ENCODE data around the gene HMGCR.
"Not testable (repeated sequence)": the region's sequence is repeated elsewhere in the genome, so short reads cannot be mapped to it uniquely, and the experiment has no call there.

The HMGCR gene

DNA sequence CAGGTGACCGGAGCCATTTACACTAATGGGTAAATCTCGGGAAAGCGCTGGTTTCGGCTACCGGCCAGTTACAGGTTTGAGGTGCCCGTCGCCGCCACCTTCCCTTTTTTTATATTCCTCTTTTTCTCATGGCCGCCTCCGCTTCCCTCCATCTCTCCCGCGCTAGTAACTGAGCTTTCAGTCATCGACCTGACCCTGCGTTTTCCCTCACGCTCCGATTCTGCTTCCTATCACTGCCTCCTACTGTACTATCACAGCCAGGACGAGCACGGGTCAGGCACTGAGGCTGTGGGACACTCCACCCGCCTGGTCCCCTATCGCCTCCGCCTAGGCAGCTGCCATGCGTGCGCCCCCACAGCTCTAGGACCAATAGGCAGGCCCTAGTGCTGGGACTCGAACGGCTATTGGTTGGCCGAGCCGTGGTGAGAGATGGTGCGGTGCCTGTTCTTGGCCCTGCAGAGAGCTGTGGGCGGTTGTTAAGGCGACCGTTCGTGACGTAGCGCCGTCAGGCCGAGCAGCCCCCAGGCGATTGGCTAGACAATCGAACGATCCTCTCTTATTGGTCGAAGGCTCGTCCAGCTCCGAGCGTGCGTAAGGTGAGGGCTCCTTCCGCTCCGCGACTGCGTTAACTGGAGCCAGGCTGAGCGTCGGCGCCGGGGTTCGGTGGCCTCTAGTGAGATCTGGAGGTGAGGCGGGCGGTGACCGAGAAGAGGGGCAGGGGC is at the start of gene HMGCR:
TSS of gene HMGCR (plus strand) at position 606 of the 722 bp plus-strand sequence. CDS start 5,386 bp downstream, outside the sequence.
- DNase-seq (peak; percentile 95 to 99), ATAC-seq (peak; percentile 98)
- Mint-ChIP-seq H3K9me3 (no peaks in the 10 kb centered on the region), H3K4me1 (peaks cover 38% of the 10 kb centered on the region), H3K27ac (peak within 1 kb of the TSS in 1 of 2 donors; percentile 21), H3K27me3 (no peaks in the 10 kb centered on the region), H3K4me3 (no peak within 1 kb of the TSS)

DNA sequence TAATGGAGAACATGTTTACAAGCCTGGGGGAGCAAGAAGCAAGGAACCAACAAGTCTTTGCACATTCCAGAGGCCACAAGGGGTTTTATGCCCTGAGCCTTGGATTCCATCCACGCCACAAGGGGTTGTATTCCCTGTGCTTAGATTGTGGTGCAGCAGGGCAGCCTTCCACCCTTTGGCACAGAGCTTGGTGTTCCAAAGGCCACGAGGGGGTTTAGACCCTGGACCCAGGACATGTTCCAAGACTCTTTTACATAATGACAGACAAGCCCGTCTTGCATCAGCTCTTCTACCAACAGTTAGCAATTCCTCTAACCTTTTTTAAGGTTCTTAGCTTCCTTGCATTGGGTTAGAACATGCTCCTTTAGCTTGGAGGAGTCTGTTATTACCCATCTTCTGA is 45.2 kb upstream of the HMGCR start:
- H3K27ac Mint-ChIP-seq, DNase-seq, H3K27me3 Mint-ChIP-seq, H3K4me3 Mint-ChIP-seq, H3K4me1 Mint-ChIP-seq, ATAC-seq: not testable (repeated sequence)
- peaks cover 8 to 14% of the 10 kb centered on the region in 2 donors for H3K9me3 Mint-ChIP-seq

DNA sequence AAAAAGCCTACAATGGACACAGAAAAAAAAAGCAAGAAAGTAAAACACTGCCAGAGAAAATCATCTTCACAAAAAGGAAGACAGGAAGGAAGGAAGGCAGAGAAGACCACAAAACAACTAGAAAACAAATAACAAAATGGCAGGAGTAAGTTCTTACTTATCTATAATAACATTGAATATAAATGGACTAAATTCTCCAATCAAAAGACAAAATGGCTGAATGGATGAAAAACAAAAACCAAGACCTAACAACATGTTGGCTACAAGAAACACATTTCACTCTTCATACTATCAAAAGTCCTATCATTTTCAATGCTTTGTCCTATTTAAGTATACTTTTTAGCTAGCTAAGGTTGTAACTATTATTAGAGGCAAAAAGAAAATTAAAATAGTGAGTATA is 36.9 kb upstream of the HMGCR start:
- DNase-seq (no peak), ATAC-seq (no peak)
- Mint-ChIP-seq H3K9me3 (peaks cover 9% of the 10 kb centered on the region in 2 donors), H3K27me3 (no peaks in the 10 kb centered on the region), H3K4me1 (no peaks in the 10 kb centered on the region), H3K4me3 (no peak overlapping the region), H3K27ac (no peak overlapping the region)

DNA sequence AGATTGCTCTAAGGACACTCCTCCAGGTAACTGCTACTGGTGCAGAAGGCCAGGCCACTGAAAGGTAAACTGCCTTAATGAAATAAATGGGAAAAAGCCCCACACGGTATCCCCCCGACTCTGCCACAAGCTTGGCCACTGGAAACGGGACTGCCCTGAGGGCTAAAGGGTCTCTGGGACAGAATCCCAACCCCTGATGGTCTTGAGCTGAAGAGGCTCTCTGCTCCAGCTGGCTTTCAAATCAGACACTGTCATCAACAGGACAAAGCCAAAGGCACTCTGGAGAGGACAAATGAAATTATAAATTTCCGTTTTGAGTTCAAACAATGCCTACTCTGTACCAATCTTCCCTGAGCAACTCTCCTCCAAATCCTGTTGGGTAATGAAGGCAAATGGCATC is 33.6 kb upstream of the HMGCR start:
- no peaks in the 10 kb centered on the region for H3K4me1 Mint-ChIP-seq
- H3K4me3 Mint-ChIP-seq = no peak overlapping the region
- H3K27me3 Mint-ChIP-seq = no peaks in the 10 kb centered on the region
- H3K9me3 Mint-ChIP-seq = peaks cover 9% of the 10 kb centered on the region in 2 donors
- ATAC-seq (no peak), DNase-seq (no peak)
- H3K27ac Mint-ChIP-seq = no peak overlapping the region

DNA sequence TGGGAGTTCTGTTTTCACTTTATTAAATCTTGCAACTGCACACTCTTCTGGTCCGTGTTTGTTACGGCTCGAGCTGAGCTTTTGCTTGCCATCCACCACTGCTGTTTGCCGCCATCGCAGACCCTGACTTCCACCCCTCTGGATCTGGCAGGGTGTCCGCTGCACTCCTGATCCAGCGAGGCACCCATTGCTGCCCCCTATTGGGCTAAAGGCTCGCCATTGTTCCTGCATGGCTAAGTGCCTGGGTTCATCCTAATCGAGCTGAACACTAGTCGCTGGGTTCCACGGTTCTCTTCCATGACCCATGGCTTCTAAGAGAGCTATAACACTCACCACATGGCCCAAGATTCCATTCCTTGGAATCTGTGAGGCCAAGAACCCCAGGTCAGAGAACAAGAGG is 32.5 kb upstream of the HMGCR start:
- not testable (repeated sequence) for DNase-seq, H3K9me3 Mint-ChIP-seq, H3K27me3 Mint-ChIP-seq, H3K27ac Mint-ChIP-seq, H3K4me3 Mint-ChIP-seq, H3K4me1 Mint-ChIP-seq, ATAC-seq

DNA sequence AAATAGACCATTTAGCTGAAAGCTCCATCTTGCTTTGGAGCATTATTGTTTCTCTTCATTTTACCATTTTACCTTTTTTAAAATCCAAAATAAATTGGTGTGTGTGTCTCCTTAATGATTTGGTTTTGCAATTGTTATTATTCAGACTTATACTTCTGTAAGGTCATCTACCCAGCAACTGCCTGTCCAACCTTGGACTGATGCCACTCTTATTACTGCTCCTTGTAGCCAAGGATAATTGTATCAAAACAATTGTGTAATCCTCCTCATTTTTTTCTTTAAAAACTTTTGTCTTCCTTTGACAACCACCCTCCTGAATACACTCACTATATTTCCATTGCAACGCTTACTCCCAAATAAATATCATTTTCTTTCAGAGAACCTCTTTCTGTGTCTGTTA is 30.3 kb upstream of the HMGCR start:
- no peak for ATAC-seq
- Mint-ChIP-seq H3K27ac (no peak overlapping the region), H3K9me3 (no peaks in the 10 kb centered on the region), H3K4me3 (no peak overlapping the region), H3K27me3 (no peaks in the 10 kb centered on the region), H3K4me1 (no peaks in the 10 kb centered on the region)
- DNase-seq = no peak

GRCh38 chr5:75310212-75310611 is 26.8 kb upstream of the HMGCR start:
- Mint-ChIP-seq H3K4me1 (no peaks in the 10 kb centered on the region), H3K27ac (no peak overlapping the region), H3K4me3 (no peak overlapping the region), H3K9me3 (no peaks in the 10 kb centered on the region), H3K27me3 (no peaks in the 10 kb centered on the region)
- no peak for DNase-seq
- no peak for ATAC-seq

DNA sequence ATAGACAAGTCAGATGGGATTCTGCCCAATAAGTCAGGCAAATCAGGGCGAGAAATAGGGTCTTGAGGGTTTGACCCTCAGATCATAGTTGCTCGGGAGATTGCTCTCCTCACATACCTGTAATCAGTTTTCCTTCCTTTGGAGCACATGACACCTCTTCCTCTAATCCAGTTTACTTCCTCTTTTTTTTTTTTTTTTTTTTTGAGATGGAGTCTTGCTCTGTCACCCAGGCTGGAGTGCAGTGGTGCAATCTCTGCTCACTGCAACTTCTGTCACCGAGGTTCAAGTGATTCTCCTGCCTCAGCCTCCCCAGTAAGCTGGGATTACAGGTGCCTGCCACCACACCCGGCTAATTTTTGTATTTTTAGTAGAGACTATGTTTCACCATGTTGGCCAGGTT is 17.9 kb upstream of the HMGCR start:
- H3K27ac Mint-ChIP-seq, H3K4me3 Mint-ChIP-seq, H3K9me3 Mint-ChIP-seq, DNase-seq, ATAC-seq, H3K4me1 Mint-ChIP-seq, H3K27me3 Mint-ChIP-seq: not testable (repeated sequence)

- Mint-ChIP-seq H3K4me3 (no peak overlapping the region), H3K9me3 (no peaks in the 10 kb centered on the region), H3K4me1 (peaks cover 5% of the 10 kb centered on the region), H3K27ac (peak overlapping the region in 1 of 2 donors; percentile 27), H3K27me3 (no peaks in the 10 kb centered on the region)
- ATAC-seq = no peak
- no peak for DNase-seq
Observed at GRCh38 chr5:75319638-75320037, 17.4 kb upstream of the HMGCR start.

DNA sequence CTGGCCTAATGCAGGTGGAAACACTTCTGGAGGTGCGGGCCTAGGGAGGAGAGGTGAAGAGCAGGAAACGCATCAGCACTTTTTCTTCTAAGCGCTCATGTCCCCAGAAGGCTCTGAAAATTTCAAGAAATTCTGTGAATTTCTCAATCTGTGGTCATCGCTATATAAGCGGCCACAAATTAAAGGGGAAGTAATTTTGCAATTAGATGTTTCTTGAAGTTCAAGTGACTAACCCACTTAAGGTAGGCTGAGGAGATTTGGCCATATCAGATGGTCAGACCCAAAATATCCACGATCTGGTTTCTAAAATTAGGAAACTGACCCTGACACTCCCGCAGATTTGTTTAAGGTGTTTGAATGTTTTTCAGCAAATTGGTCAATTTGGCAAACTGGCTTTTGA is 16.6 kb upstream of the HMGCR start:
- H3K27ac Mint-ChIP-seq = no peak overlapping the region
- ATAC-seq (no peak), DNase-seq (no peak)
- H3K9me3 Mint-ChIP-seq = no peaks in the 10 kb centered on the region
- peaks cover 13% of the 10 kb centered on the region for H3K4me1 Mint-ChIP-seq
- H3K4me3 Mint-ChIP-seq = no peak overlapping the region
- H3K27me3 Mint-ChIP-seq = no peaks in the 10 kb centered on the region

DNA sequence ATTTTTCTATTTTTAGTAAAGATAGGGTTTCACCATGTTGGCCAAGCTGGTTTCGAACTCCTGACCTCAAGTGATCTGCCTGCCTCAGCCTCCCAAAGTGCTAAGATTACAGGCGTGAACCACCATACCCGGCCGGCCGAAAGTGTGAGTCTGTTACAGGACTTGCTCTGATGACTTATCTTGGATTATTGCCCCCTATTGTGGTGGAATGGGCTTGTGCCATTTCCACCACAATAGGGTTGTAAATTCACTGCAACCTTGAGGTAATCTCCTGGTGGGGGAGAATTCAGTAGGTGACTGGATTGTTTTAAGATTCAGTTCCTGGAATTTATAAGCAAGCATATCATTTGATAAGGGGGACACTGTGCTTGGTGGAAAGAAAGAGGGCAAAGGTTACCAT is 15.0 kb upstream of the HMGCR start:
- no peak overlapping the region for H3K4me3 Mint-ChIP-seq
- no peaks in the 10 kb centered on the region for H3K27me3 Mint-ChIP-seq

GRCh38 chr5:75324791-75325190 is 12.2 kb upstream of the HMGCR start:
- peak; percentile 90 for ATAC-seq
- Mint-ChIP-seq H3K27me3 (peaks cover 2% of the 10 kb centered on the region), H3K4me3 (peak overlapping the region in 1 of 2 donors; percentile 41), H3K4me1 (peaks cover 14% of the 10 kb centered on the region), H3K9me3 (no peaks in the 10 kb centered on the region), H3K27ac (no peak overlapping the region)
- DNase-seq = peak in 1 of 2 donors; percentile 50

More for the DNA sequence above, 15.0 kb upstream of the HMGCR start:
- Mint-ChIP-seq H3K4me1 (peaks cover 14% of the 10 kb centered on the region), H3K27ac (no peak overlapping the region), H3K9me3 (no peaks in the 10 kb centered on the region)
- no peak for DNase-seq
- no peak for ATAC-seq

- peaks cover 14% of the 10 kb centered on the region for H3K4me1 Mint-ChIP-seq
- peaks cover 7% of the 10 kb centered on the region for H3K27me3 Mint-ChIP-seq
- ATAC-seq (peak; percentile 81), DNase-seq (no peak)
- peak overlapping the region in 1 of 2 donors; percentile 41 for H3K4me3 Mint-ChIP-seq
- H3K27ac Mint-ChIP-seq = no peak overlapping the region
- H3K9me3 Mint-ChIP-seq = no peaks in the 10 kb centered on the region
Observed at GRCh38 chr5:75325242-75325641, 11.8 kb upstream of the HMGCR start.

GRCh38 chr5:75330404-75330803 is 6.6 kb upstream of the HMGCR start:
- Mint-ChIP-seq H3K4me1 (peaks cover under 1% of the 10 kb centered on the region), H3K27me3 (peaks cover 13% of the 10 kb centered on the region), H3K27ac (no peak overlapping the region), H3K4me3 (no peak overlapping the region), H3K9me3 (no peaks in the 10 kb centered on the region)
- DNase-seq (no peak), ATAC-seq (no peak)

DNA sequence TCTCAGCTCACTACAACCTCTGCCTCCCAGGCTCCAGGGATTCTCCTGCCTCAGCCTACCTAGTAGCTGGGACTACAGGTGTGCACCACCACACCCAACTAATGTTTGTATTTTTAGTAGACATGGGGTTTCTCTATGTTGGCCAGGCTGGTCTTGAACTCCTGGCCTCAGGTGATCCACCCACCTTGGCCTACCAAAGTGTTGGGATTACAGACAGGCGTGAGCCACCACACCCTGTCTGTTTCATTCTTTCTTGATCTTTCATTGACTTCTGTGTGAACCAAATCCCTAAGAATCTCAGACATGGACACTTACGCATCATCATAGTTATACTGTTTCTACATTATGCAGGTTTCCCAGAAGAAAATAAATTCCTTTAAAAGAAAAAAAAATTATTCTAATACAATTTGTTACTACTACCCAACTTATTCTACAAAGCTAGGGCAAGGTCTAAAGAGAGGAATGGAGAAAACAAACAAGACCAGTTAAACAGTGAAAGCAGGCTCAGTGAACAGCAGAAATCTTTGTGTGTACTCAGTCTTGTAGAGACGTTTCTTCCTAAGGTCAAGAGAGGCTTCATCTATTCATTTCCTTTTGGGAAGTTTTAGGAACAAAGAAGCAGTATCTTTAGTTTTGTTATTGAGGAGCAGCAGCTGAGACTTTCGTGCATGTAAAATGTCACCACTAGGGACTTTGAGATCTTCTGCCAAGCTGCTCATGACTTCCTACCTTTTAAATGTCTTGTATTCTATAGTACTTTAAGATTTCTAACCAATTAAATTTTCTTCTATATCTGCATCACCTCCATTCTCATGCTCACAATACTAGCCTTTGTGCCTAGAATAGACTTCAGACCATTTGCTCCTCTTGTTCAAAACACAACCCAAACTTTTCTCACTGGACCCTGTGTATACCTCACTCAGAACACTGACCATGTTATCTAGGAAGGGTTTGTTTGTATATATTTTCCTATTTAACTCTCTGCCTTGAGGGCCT is 5.6 kb upstream of the HMGCR start:
- Mint-ChIP-seq H3K4me3 (no peak overlapping the region), H3K27me3 (peaks cover 13% of the 10 kb centered on the region), H3K27ac (no peak overlapping the region), H3K9me3 (no peaks in the 10 kb centered on the region), H3K4me1 (no peaks in the 10 kb centered on the region)
- no peak for DNase-seq
- no peak for ATAC-seq

GRCh38 chr5:75333759-75334158 is 3.3 kb upstream of the HMGCR start:
- not testable (repeated sequence) for H3K9me3 Mint-ChIP-seq, ATAC-seq, DNase-seq, H3K27ac Mint-ChIP-seq, H3K4me3 Mint-ChIP-seq
- Mint-ChIP-seq H3K4me1 (peaks cover 13% of the 10 kb centered on the region), H3K27me3 (peaks cover 13% of the 10 kb centered on the region)

All from stimulated activated naive CD8-positive, alpha-beta T cell treated with anti-CD3 and anti-CD28 coated beads, Interleukin-15, amount 100 ng/mL, for 72 hours (primary cell).